Measurements from ENCODE around the gene FAM200A. TPM values are rescaled to one million over a fixed set of nuclear protein-coding genes. Genes with fewer than 3 reads are reported as not detected.
A peak's percentile ranks its signal among the peaks of the same experiment; 100 is the strongest.
"Not testable (repeated sequence)": the region's sequence is repeated elsewhere in the genome, so short reads cannot be mapped to it uniquely, and the experiment has no call there.

FAM200A gene
- total and polyA plus RNA-seq, 2 of the 4 experiments (the other 2 are of a cell fraction): 5.9 to 6.0 TPM

DNA sequence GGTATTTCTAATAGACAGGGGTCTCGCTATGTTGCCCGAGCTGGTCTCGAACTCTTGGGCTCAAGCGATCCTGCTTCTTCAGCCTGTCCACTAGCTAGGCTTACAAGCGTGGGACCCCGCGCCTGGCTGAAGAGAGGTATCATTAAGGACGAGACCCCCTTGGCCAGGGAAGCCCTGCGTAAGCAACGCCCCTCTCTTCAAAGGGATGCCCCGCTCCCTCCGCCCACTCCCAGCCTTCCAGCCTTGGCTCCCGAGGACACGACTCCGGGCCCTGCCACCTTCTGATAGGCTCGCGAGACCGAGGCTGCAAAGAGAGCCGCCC lies 47.7 kb downstream of the FAM200A start (continued):
- TF ChIP-seq, protein P1, sequence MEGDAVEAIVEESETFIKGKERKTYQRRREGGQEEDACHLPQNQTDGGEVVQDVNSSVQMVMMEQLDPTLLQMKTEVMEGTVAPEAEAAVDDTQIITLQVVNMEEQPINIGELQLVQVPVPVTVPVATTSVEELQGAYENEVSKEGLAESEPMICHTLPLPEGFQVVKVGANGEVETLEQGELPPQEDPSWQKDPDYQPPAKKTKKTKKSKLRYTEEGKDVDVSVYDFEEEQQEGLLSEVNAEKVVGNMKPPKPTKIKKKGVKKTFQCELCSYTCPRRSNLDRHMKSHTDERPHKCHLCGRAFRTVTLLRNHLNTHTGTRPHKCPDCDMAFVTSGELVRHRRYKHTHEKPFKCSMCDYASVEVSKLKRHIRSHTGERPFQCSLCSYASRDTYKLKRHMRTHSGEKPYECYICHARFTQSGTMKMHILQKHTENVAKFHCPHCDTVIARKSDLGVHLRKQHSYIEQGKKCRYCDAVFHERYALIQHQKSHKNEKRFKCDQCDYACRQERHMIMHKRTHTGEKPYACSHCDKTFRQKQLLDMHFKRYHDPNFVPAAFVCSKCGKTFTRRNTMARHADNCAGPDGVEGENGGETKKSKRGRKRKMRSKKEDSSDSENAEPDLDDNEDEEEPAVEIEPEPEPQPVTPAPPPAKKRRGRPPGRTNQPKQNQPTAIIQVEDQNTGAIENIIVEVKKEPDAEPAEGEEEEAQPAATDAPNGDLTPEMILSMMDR (conservative IDR thresholded peaks at IDR 0.05; ENCODE audit: low read depth, low read length): no peak

DNA sequence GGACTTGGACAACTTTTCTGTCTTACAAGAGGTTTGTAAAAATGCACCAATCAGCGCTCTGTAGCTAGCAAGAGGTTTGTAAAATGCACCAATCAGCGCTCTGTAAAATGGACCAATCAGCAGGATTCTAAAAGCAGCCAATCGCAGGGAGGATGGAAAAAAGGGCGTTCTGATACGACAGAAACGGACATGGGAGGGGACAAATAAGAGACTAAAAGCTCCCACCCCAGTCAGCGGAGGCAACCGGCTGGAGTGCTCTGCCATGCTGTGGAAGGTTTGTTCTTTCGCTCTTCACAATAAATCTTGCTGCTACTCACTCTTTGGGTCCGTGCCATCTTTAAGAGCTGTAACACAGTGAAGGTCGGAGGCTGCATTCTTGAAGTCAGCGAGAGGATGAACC lies 50.7 kb downstream of the FAM200A start:
- peak overlapping the region in 1 of 2 experiments; percentile 13; a peak in 2 of 4 replicates for H4K8ac ChIP-seq (ENCODE audit: low read depth in 2 of 2, low read length in 2 of 2)
- H3K4ac ChIP-seq (ENCODE audit: low read depth, low read length); ATAC-seq (ENCODE audit: low read depth); H2BK5ac ChIP-seq (ENCODE audit: low read depth, low read length, poor library complexity, severe bottlenecking); H3K27me3 ChIP-seq (ENCODE audit: control insufficient read depth, insufficient read depth, low read length); H3K14ac ChIP-seq (replicated peaks; ENCODE audit: low read depth, low read length); in situ Hi-C loops (cut with MboI; ENCODE audit: low sequenced_read_pairs); dilution Hi-C loops (cut with HindIII; ENCODE audit: low sequenced_read_pairs, unreplicated experiment); H3K9me1 ChIP-seq (ENCODE audit: insufficient read depth, low read length); H3K27ac ChIP-seq (ENCODE audit: insufficient read depth, low read length); H4K91ac ChIP-seq (ENCODE audit: insufficient read depth, low read depth, low read length); POLR2A ChIA-PET (ENCODE audit: unreplicated experiment); H3K4me3 ChIP-seq (ENCODE audit: insufficient read depth, low read depth, low read length); intact Hi-C loops (cut with micrococcal nuclease); H4K5ac ChIP-seq (ENCODE audit: low read depth, low read length); H3K9ac ChIP-seq (ENCODE audit: low read depth, low read length); H2BK120ac ChIP-seq (ENCODE audit: low read depth, low read length); H2AFZ ChIP-seq (replicated peaks; ENCODE audit: low read length, poor library complexity); H3K4me1 ChIP-seq (ENCODE audit: control insufficient read depth, insufficient read depth, low read length); H2AK9ac ChIP-seq (replicated peaks; ENCODE audit: low read depth, low read length, poor library complexity); H3K18ac ChIP-seq (ENCODE audit: low read depth, low read length); H2BK15ac ChIP-seq (ENCODE audit: low read depth, low read length); BruUV-seq (replicated peaks); H3K23ac ChIP-seq (ENCODE audit: low read depth, low read length); H2AK5ac ChIP-seq (ENCODE audit: low read depth, low read length); DNase-seq; H2BK20ac ChIP-seq (ENCODE audit: low read depth, low read length); H3K56ac ChIP-seq (ENCODE audit: extremely low read depth, insufficient read depth, low read length); H3K4me2 ChIP-seq (ENCODE audit: low read depth, low read length); H3K9me3 ChIP-seq (ENCODE audit: control insufficient read depth, insufficient read depth, low read length); H3K36me3 ChIP-seq (ENCODE audit: control insufficient read depth, insufficient read depth, low read length): not testable (repeated sequence)
- WGBS, 2 experiments (ENCODE audit: extremely low coverage in 2 of 2, insufficient read length in 1 of 2): 100% methylated on average over 3 of the region's 12 CpGs; no CpG with 5 or more reads in 1 of the 2 experiments
- CTCF ChIA-PET: interaction anchor here (0.6 to 0.7 kb wide), 2 partner anchors 22 to 181 kb away, joined by 3 read pairs; no protein-coding TSS in a partner anchor
- peaks cover 11% of the 10 kb centered on the region; the same call in 1 of the 2 replicates for H4K20me1 ChIP-seq (ENCODE audit: insufficient read depth, low read length)
- peaks cover 10 to 44% of the 10 kb centered on the region in 2 experiments for H3K79me1 ChIP-seq (ENCODE audit: low read depth in 1 of 2, low read length in 2 of 2)

Data from IMR-90 (cell line).